ENCODE results near the gene MINDY3.

GRCh38 chr10:15897287-15897686 lies 37.0 kb upstream of the MINDY3 start:
- no peak for TF ChIP-seq SUZ12 (IDR thresholded peaks at IDR 0.05; ENCODE audit: extremely low read depth, insufficient read depth, insufficient read length)
- TF ChIP-seq YY1 (IDR thresholded peaks at IDR 0.05; ENCODE audit: insufficient read depth, insufficient read length): no peak
- no peak for TF ChIP-seq ZNF274 (IDR thresholded peaks at IDR 0.05; ENCODE audit: low read depth, low read length)
